Stimulated activated CD4-positive, alpha-beta T cell treated with anti-CD3 and anti-CD28 coated beads, Interleukin-15, amount 100 ng/mL, for 48 hours (primary cell): ENCODE data around the gene METRNL.
"Not testable (repeated sequence)": the region's sequence is repeated elsewhere in the genome, so short reads cannot be mapped to it uniquely, and the experiment has no call there.

Experiments
- DNase-seq, 2 donors: peaks; one replicate each; pipeline ENCODE4 v3.0.0-alpha.2; 2020; ENCODE audit warnings: low read depth in 2 of 2

METRNL gene

DNA sequence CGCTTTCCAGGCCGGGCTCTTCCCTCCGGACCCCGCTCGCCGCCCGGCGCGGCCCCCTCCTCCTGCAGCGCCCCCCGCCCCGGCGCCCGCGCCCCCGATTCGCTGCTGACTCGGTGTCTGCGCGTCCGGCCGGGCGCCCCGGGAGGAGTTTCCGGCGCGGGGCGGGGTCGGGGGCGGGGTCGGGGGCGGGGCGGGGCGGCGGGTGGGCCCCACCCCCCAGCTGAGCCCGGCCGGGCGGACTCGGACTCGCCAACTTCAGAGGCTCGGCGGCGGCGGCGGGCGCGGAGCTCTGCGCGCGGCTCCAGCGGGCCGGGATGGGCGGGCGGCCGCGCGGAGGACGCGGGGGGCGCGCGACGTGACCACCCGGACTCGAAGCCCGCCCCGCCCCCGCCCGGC lies at the start of gene METRNL:
METRNL (plus strand) TSS at position 258 of the 396 bp plus-strand sequence. CDS start 207 bp downstream, outside the sequence.
- DNase-seq = peak; percentile 38 to 48

GRCh38 chr17:83030432-83030831 lies 49.0 kb upstream of the METRNL start:
- no peak for DNase-seq

- DNase-seq = no peak
These were observed 48.0 kb upstream of the METRNL start for GRCh38 chr17:83031321-83031945.

DNA sequence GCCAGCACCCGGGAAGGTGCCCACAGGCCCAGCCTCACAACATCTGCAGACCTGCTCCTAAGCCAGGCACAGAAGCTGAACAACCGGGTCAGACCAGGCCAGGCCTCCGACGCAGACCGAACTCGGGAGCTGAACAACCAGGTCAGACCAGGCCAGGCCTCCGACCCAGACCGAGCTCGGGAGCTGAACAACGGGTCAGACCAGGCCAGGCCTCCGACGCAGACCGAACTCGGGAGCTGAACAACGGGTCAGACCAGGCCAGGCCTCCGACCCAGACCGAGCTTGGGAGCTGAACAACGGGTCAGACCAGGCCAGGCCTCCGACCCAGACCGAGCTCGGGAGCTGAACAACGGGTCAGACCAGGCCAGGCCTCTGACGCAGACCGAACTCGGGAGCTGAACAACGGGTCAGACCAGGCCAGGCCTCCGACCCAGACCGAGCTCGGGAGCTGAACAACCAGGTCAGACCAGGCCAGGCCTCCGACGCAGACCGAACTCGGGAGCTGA lies 47.4 kb upstream of the METRNL start:
- not testable (repeated sequence) for DNase-seq

DNA sequence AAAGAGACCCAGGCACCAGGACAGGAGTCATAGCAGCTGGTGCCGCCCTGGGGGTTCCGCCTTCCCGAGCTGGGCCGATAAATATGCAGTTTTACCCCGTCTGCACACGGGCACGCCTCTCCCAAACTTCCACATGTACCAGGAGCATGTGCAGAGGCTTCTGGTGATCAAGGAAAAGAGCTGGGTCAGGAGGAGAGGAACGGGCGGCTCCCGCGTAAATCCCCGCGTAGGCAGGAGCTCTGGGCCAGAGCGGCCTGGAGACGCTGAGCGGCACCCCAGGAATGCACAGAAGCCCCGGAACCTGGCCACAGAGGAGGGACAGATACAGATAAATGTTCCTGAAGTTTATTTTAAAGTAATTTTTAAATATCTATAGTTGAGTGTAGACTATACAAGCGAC lies 46.6 kb upstream of the METRNL start:
- DNase-seq = no peak

GRCh38 chr17:83034525-83034924 lies 44.9 kb upstream of the METRNL start:
- DNase-seq = no peak

DNA sequence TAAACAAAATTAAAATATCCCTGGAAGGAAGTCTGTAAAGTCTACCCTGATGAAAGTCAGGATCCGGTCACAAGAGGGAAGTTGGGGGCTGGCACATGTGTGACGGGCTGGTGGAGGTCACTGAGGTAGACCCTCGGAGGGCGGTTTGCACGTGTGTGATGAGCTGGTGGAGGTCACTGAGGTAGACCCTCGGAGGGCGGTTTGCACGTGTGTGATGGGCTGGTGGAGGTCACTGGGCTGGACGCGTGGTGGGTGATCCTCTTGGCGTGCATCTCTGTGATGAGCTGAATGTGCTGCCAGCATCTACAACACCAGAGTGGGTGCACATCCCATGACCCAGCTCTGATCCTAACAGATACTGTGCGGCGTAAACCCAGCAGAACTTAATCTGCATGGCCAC lies 43.7 kb upstream of the METRNL start:
- no peak for DNase-seq

DNA sequence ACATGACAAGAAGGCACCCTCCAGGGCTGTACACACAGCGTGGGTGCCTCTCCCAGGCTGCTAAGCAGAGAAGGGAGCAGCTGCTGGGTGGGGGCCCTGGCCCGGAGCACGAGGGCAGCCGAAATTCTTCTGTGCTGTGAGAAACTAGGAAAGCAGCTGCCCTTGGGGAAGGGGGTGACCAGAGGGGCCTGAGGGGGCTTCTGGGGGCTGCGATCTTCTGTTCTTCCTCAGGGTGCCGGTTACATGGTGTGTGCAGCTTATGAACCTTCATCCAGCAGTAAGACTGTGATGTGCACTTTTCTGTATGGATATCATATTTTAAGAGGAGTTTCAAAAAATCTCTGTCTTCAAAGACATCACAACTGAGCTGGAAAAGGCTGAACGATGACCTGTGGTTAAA lies 43.2 kb upstream of the METRNL start:
- no peak for DNase-seq

- DNase-seq = no peak
These were observed 42.7 kb upstream of the METRNL start for GRCh38 chr17:83036666-83037065.

DNA sequence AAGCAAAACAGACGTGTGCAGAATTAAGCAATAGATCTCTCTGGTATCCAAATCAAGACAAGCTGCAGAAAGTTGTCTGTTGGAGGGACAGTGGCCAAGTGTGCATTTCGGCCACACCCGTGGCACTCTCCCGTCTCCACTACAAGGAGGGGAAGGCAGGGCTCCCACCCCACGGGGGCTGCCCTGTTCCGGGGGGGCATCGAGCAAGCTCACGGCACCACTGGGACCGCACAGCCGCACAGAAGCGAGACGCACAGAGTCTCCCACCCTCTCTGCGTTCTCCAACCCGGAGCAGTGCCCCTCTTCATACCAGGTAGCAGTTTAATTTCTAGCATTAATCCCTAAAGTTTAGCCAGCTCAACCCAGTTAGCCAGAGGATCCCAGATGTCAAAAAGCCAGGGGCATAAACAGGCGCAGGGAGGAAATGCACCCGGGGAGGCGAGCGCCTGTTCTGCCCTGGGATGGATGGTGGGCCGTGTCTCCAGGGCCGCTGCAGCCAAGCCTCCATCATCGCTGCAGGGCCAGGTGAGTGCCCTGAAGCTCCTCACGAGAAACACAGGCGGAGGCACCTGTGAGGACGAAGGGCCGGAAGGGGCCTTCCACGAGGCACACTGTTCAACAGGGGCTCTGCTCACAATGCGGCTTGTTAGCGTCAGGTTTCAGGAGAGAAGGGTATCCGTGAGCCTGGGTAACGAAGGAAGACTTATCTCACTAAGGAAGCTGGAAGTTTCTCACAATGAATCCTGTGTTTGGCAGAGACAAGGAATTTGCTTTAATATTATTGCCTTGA lies 42.1 kb upstream of the METRNL start:
- DNase-seq = no peak

DNA sequence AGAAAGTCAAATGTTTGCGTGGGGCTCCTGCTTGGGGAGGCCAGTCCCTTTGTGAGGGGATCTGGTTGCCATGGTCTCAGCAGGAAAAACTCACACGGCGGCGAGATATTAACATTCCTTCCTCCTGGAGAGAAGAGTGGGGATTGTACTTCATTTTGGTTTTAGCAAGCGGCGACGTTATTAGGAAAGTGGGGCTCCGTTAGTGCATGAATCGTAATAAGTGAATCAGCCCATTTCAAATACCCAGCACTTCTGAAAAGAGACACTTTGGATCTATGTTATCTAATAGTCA lies 41.6 kb upstream of the METRNL start:
- DNase-seq = no peak

DNA sequence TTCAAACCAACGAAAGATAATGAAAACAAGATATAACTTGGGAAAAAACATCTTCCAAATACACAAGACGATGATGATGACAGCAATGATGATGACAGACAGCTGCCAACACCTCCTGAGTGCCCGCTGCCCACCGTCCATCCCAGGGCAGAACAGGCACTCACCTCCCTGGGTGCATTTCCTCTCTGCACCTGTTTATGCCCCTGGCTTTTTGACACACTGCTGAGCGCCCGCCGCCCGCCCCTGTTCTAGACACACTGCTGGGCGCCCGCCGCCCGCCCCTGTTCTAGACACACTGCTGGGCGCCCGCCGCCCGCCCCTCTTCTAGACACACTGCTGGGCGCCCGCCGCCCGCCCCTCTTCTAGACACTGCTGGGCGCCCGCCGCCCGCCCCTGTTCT lies 40.4 kb upstream of the METRNL start:
- not testable (repeated sequence) for DNase-seq

- DNase-seq = no peak
These were observed 38.1 kb upstream of the METRNL start for GRCh38 chr17:83041305-83041704.

DNA sequence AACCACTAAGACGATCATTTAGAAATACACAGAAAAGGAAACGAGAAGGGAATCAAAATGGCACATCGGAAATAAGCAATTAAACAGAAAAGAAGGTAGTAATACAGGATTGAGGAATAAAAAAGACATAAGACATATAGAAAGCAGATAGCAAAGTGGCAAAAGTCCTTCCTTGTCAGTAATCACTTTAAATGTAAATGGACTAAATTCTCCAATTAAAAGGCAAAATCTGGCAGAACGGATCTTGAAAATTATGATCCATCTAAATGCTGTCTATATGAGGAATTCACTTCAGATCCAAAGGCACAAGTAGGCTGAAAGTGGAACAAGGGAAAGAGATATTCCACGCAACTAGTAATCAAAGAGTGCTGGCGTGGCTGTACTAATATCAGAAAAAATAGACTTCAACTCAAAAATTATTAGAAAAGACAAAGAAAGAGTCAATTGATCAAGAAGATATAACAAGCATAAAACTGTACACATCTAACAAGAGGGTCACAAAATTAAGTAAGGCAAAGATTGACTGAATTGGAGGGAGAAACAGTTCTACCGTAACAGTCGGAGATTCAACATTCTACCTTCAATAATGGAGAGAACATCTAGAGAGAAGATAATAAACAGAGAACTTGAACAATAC lies 36.8 kb upstream of the METRNL start:
- no peak for DNase-seq

DNA sequence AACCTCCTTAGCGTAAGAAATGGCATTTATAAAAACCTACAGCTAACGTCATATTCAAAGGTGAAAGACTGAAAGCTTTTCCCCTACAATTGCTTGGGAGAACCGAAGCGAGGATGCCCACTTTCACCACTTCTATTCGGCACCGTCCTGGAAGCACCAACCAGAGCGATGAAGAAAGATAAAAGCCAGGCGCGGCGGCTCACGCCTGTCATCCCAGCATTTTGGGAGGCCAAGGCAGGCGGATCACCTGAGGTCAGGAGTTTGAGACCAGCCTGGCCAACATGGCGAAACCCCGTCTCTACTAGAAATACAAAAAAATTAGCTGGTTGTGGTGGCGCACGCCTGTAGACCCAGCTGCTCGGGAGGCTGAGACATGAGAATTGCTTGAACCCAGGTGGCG lies 34.9 kb upstream of the METRNL start:
- DNase-seq = not testable (repeated sequence)

- DNase-seq = no peak
These were observed 32.8 kb upstream of the METRNL start for GRCh38 chr17:83046448-83047181.

- no peak for DNase-seq
These were observed 32.3 kb upstream of the METRNL start for GRCh38 chr17:83047182-83047478.

DNA sequence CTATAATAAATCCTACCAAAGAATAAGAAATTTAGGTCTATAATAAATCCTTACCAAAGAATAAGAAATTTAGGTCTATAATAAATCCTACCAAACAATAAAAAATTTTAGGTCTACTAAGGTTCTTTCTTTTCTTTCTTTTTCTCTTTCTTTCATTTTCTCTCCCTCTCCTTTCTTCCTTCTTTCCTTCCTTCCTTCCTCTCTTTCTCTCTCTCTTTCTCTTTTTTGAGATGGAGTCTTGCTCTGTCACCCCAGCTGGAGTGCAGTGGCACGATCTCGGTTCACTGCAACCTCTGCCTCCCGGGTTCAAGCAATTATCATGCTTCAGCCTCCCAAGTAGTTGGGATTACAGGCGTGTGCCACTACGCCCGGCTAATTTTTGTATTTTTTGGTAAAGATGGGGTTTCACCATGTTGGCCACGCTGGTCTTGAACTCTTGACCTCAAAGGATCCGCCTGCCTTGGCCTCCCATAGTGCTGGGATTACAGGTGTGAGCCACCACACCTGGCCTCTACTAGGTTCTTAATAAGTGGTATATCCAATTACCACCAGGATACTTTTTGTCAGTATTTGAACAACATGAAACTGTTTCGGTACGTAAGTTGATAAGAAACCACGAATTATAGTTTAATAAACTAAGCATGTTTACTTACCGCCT lies 31.5 kb upstream of the METRNL start:
- DNase-seq = not testable (repeated sequence)

DNA sequence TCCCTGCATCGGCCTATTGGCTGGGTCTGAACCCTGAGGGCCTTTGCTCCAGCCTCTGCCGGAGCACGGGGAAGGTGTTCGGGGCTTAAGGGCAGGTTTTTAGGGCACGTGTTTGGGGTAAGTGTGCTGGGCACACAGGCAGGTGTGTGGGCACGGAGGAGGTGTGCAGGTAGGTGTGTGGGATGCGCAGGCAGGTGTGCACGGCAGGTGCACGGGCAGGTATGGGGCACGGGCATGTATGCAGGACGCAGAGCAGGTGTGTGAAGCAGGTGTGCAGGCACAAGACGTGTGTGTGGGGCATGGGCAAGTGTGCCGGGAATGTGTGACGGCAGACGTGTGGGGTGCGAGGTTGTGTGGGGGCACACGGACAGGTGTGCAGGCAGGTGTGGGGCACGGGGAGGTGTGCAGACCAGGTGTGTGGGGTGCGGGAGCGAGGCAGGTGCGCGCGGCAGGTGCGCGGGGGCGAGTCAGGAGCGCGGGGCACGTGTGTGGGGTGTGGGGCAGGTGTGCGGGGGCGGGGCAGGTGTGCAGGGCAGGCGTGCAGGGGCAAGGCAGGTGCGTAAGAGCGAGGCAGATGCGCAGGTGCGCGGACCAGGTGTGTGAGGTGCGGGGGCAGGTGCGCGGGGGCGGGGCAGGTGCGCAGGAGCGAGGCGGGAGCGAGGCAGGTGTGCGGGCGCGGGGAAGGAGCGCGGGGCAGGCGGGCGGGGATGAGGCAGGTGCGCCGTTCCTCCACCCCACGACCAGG lies 28.6 kb upstream of the METRNL start:
- no peak for DNase-seq

- DNase-seq = peak; percentile 94 to 97
These were observed 27.8 kb upstream of the METRNL start for GRCh38 chr17:83051396-83052240.
